Mesothelial cell of epicardium (in vitro differentiated cells): ENCODE measurements around the gene SLC9A5. TPM values are rescaled to one million over a fixed set of nuclear protein-coding genes. Genes with fewer than 3 reads are reported as not detected.

Experiments
- DNase-seq, 2 experiments: peaks; one replicate each; pipeline ENCODE4 v3.0.0; 2021; ENCODE audit warnings: low spot score in 2 of 2; ENCODE audit not compliant: unreplicated experiment in 2 of 2
- H3K27ac Mint-ChIP-seq: 2 replicates; pipeline ENCODE4 v1.8.0; 2021; ENCODE audit warnings: mixed read lengths
- H3K27me3 Mint-ChIP-seq: 2 replicates; pipeline ENCODE4 v1.8.0; 2021; ENCODE audit warnings: low read depth, mixed read lengths
- H3K36me3 Mint-ChIP-seq: 2 replicates; pipeline ENCODE4 v1.8.0; 2021; ENCODE audit warnings: mixed read lengths
- H3K4me1 Mint-ChIP-seq: 2 replicates; pipeline ENCODE4 v1.8.0; 2021; ENCODE audit warnings: mixed read lengths
- H3K4me3 Mint-ChIP-seq: 2 replicates; pipeline ENCODE4 v1.8.0; 2021; ENCODE audit warnings: mild to moderate bottlenecking, moderate library complexity, mixed read lengths
- H3K9me3 Mint-ChIP-seq: 2 replicates; pipeline ENCODE4 v1.8.0; 2021; ENCODE audit warnings: mixed read lengths
- total RNA-seq: library from RNA; stranded (reverse); gene quantifications from 3 replicates; pipeline ENCODE4 v1.2.1, GENCODE V29; 2021
- TF ChIP-seq, protein P1 (sequence below): fragments of 200-600 bp; sonication (generic); IDR thresholded peaks from one replicate; pipeline ENCODE4 v1.5.0; 2021; ENCODE audit warnings: antibody characterized with exemption; ENCODE audit not compliant: unreplicated experiment

SLC9A5 gene
- total RNA-seq, 1 donor from 2014 or later = 3.5 TPM

DNA sequence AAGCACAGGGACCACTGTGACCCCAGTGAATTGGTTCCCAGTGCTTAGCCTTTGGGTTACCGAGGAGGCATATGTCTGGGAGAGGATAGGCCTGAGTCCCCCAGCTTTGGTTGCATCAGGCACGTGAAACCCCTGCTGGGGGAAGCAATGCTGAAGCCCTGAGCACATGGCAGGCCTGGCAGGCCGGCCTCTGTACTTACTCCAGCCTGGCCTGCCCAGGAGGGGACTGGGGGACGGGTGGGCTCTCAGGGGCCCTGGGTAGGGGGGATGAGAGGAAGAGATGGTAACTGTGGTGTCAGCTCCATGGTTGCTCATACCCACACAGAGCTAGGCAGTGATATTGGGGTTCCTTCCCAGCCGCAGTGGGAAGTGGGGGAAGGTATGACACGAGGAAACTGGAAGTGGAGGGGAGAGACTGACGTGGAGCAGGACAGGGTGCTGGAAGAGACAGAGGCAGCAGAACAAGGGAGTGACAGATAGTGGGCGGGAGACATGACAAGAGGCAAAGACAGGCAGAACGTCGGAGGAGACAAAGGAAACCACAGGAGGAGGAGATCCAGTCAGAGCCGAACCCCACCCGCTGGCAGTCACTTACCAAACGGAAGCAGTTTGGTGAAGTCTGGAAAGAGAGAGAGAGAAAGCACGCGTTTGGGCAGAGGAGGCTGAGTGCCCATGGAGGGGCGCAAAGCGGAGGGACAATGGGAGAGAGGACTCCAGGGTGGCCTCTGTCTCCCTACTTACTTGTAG, 12.8 kb upstream of the SLC9A5 start:
- Mint-ChIP-seq H3K27me3 (no peaks in the 10 kb centered on the region), H3K4me1 (no peaks in the 10 kb centered on the region), H3K36me3 (peaks cover 17% of the 10 kb centered on the region), H3K4me3 (no peak overlapping the region), H3K27ac (no peak overlapping the region), H3K9me3 (no peaks in the 10 kb centered on the region)
- TF ChIP-seq, protein P1, sequence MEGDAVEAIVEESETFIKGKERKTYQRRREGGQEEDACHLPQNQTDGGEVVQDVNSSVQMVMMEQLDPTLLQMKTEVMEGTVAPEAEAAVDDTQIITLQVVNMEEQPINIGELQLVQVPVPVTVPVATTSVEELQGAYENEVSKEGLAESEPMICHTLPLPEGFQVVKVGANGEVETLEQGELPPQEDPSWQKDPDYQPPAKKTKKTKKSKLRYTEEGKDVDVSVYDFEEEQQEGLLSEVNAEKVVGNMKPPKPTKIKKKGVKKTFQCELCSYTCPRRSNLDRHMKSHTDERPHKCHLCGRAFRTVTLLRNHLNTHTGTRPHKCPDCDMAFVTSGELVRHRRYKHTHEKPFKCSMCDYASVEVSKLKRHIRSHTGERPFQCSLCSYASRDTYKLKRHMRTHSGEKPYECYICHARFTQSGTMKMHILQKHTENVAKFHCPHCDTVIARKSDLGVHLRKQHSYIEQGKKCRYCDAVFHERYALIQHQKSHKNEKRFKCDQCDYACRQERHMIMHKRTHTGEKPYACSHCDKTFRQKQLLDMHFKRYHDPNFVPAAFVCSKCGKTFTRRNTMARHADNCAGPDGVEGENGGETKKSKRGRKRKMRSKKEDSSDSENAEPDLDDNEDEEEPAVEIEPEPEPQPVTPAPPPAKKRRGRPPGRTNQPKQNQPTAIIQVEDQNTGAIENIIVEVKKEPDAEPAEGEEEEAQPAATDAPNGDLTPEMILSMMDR = no peak
- no peak for DNase-seq

DNA sequence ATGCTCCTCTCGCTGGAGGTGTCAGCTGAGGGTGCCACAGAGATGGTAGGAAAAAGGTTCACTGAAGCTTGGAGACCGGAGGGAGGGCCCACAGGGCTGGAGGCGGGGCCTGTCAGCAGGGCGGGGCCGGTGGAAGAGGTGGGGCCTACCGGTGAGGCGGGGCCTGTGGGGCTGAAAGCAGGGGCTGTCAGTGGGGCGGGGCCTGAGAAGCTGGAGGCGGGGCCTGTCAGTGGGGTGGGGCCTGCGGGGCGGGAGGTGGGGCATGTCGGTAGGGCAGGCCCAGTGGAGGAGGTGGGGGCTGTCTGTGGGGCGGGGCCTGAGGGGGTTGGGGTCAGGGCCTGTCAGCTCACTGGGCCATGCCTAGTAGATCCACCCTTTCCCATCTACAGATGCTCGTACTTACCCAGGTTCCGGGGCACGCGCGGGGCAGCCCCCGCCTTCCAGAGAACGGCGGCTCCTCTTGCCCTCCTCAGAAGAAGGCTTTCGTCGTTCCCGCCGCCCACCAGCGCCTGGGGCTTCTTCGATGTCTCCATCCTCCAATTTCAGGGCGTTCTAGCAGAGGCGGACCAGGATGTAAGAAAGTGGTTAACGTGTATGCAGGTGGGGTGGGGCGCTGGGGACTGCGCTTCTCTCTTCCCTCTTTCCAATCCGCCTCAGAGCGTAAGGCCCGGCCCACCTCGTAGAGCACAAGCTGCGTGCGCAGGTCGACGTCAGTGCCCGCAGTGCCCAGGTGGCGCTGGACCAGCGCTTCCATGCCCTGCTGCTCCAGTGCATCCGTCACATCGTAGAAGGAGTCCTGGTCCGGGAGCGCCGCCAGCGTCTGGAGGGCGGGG, 12.0 kb upstream of the SLC9A5 start:
- H3K27ac Mint-ChIP-seq = no peak overlapping the region
- H3K9me3 Mint-ChIP-seq = no peaks in the 10 kb centered on the region
- no peaks in the 10 kb centered on the region for H3K27me3 Mint-ChIP-seq
- H3K36me3 Mint-ChIP-seq = peaks cover 17% of the 10 kb centered on the region
- TF ChIP-seq, protein P1 = no peak
- peaks cover 5% of the 10 kb centered on the region for H3K4me1 Mint-ChIP-seq
- no peak for DNase-seq
- no peak overlapping the region for H3K4me3 Mint-ChIP-seq

DNA sequence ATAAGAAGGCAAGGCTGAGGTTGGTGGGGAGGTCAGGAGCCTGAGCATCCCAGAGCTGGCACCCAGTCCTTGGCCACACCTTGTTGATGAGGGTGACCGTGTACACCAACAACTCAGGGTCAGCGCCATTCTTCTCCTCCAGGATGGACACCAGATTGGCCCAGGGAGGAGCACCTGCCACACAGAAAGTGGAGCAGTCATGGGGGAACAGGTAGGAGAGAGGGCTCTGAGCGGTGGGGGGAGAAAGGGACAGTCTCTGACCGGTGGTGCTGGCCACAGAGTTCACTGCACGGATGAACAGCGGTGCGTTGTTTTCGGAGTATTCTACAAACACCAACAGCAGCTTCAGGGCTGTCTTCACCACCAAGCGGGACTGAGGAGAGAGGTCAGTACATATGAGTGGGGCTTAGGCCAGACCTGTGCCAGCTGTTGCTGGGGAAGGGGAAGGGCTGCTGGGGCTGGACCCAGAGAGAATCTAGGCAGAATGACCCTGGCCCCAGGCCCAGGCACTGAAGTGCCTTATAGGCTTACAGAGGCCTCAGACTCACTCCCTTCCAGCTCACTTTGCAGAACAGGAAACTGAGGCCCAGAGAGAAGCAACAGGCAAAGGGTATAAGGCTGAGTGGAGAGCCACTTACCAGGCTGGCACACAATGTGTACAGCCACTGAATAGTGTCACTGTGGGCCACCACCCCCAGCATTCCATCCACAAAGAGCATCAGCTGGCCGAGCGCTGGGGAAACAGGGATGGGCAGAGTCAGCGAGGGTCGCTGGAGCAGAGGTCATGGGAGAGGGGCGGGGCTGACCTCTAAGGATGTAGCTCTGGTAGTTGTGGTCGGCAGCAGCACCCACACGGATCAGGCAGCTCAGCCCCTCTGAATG, 11.1 kb upstream of the SLC9A5 start:
- DNase-seq = no peak
- Mint-ChIP-seq H3K4me3 (no peak overlapping the region), H3K4me1 (peaks cover 5% of the 10 kb centered on the region), H3K27me3 (no peaks in the 10 kb centered on the region), H3K27ac (no peak overlapping the region), H3K9me3 (no peaks in the 10 kb centered on the region), H3K36me3 (peaks cover 17% of the 10 kb centered on the region)
- TF ChIP-seq, protein P1 = no peak

DNA sequence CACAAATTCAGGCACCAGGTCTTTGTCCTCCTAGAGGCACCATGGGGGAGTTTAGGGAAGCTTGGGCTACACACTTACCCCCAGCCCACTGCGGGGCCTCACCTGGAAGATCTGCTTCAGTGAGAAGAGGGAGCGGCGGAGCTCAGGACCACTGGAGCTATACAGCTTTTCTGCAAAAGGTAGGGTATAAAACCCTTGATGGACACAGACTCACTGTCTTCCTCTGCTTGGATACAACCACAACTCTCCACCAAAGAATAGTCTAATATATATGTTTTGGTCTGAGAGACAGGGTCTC, 10.6 kb upstream of the SLC9A5 start:
- H3K27ac Mint-ChIP-seq = no peak overlapping the region
- H3K9me3 Mint-ChIP-seq = no peaks in the 10 kb centered on the region
- no peak overlapping the region for H3K4me3 Mint-ChIP-seq
- TF ChIP-seq, protein P1 = no peak
- DNase-seq = no peak
- H3K27me3 Mint-ChIP-seq = no peaks in the 10 kb centered on the region
- peaks cover 16% of the 10 kb centered on the region for H3K36me3 Mint-ChIP-seq
- H3K4me1 Mint-ChIP-seq = peaks cover 5% of the 10 kb centered on the region

DNA sequence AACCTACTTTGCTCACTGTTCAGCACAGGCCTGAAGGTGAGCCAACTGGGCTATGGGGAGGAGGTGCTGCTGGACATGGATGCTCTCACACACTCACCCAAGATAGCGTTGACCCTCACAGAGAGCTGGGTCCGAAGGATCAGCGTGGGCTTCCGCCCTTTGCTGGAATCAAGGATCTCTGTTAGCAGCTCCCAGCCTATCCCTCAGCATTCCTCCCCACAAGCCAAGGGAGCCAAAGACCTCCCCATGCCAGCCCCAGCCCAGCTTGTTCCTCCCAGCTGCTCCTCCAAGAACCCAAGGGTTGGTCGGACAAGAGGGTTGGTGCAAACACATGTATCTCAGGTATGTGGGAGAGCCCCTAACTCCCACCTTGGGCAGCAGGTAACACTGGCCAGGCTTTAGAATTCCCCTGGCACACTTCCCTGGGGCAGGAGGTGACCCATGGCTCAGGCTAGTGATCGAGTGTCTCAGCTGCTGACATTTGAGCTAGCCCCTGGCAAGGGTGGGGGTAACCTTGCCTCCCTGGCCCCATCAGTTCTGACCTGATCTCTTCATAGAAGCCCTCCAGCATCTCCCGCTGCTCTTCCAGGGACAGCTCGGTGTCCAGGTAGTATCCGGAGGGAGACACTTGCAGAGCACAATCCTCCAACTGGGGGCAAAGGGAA, 9.8 kb upstream of the SLC9A5 start:
- no peak overlapping the region for H3K27ac Mint-ChIP-seq

More for the DNA sequence above, 9.8 kb upstream of the SLC9A5 start:
- TF ChIP-seq, protein P1 = no peak
- peaks cover 5% of the 10 kb centered on the region for H3K4me1 Mint-ChIP-seq
- peaks cover 14% of the 10 kb centered on the region for H3K36me3 Mint-ChIP-seq
- no peak overlapping the region for H3K4me3 Mint-ChIP-seq
- H3K9me3 Mint-ChIP-seq = no peaks in the 10 kb centered on the region
- no peak for DNase-seq
- no peaks in the 10 kb centered on the region for H3K27me3 Mint-ChIP-seq
